Activated CD8-positive, alpha-beta T cell treated with anti-CD3 and anti-CD28 coated beads for 36 hours (primary cell): ENCODE results near the gene SLAMF7. TPM values are rescaled to one million over a fixed set of nuclear protein-coding genes. Genes with fewer than 3 reads are reported as not detected.
"Not testable (repeated sequence)": the region's sequence is repeated elsewhere in the genome, so short reads cannot be mapped to it uniquely, and the experiment has no call there.

ENCODE experiments used
- ATAC-seq: fragments of 200-7000 bp; cut with Tn5 transposase; one replicate; pipeline ENCODE4 v1.10.0; 2021; ENCODE audit warnings: mild to moderate bottlenecking, moderate library complexity
- CTCF ChIA-PET: fragments of 350-600 bp; sonication (Branson Sonifier 250); formaldehyde crosslinking; loops from one replicate; lab custom pipeline; 2021; ENCODE audit warnings: antibody characterized with exemption; lab: Charles Lee
- POLR2A ChIA-PET: fragments of 350-600 bp; sonication (Branson Sonifier 250); formaldehyde crosslinking; loops from one replicate; lab custom pipeline; 2021; ENCODE audit warnings: antibody characterized with exemption; lab: Charles Lee
- DNase-seq: peaks from one replicate; pipeline ENCODE4 v3.0.0-alpha.2; 2020
- H3K27ac Mint-ChIP-seq: one replicate; pipeline ENCODE4 v1.8.0; 2021; ENCODE audit warnings: mild to moderate bottlenecking, mixed read lengths
- H3K27me3 Mint-ChIP-seq: one replicate; pipeline ENCODE4 v1.8.0; 2021; ENCODE audit warnings: mixed read lengths
- H3K36me3 Mint-ChIP-seq: one replicate; pipeline ENCODE4 v1.8.0; 2021; ENCODE audit warnings: low read depth, mixed read lengths
- H3K4me1 Mint-ChIP-seq: one replicate; pipeline ENCODE4 v1.8.0; 2021; ENCODE audit warnings: low read depth, mixed read lengths
- H3K4me3 Mint-ChIP-seq: one replicate; pipeline ENCODE4 v1.8.0; 2021; ENCODE audit warnings: mild to moderate bottlenecking, moderate library complexity, mixed read lengths
- H3K9me3 Mint-ChIP-seq: one replicate; pipeline ENCODE4 v1.8.0; 2021; ENCODE audit warnings: mixed read lengths
- intact Hi-C: fragments of 100-400 bp; cut with micrococcal nuclease; formaldehyde crosslinking; loops from one replicate; pipeline ENCODE4 v1.10.0; 2022
- total RNA-seq, 2 experiments: library from RNA; stranded (reverse); gene quantifications; one replicate each; pipeline ENCODE4 v1.2.3, GENCODE V29; 2021
- TF ChIP-seq, protein P1 (sequence below): fragments of 200-600 bp; IDR thresholded peaks from one replicate; pipeline ENCODE4 v1.8.0; 2022; ENCODE audit warnings: antibody characterized with exemption, mild to moderate bottlenecking

The SLAMF7 gene
- total RNA-seq, 2 experiments from 2014 or later: 90.0 to 93.5 TPM

DNA sequence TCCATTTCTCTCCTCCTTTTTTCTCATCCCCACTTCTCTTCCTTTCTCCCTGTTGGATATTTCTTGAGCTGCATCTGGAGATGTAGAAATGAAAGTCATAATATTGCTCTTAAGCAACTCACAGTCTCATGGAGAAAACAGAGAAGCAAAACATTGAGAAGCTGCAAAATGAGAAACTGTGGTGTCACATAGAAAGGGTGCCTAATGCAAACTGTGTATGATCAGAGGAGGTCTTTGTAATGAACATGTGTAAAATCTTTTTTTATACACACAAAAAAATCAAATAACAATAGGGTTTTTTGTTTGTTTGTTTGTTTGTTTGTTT lies 11.8 kb upstream of the SLAMF7 start:
- H3K4me3 Mint-ChIP-seq: no peak overlapping the region
- POLR2A ChIA-PET: interaction anchor here (0.6 to 3.5 kb wide), 5 partner anchors 12 to 101 kb away, joined by 3 to 18 read pairs (median 4); no protein-coding TSS in a partner anchor
- H3K27me3 Mint-ChIP-seq: no peaks in the 10 kb centered on the region
- ATAC-seq (no peak), DNase-seq (no peak)
- H3K27ac Mint-ChIP-seq: no peak overlapping the region
- H3K36me3 Mint-ChIP-seq: peaks cover 7% of the 10 kb centered on the region
- peaks cover 35% of the 10 kb centered on the region for H3K4me1 Mint-ChIP-seq
- CTCF ChIA-PET: interaction anchor here (0.8 to 10.0 kb wide), 31 partner anchors 9 to 263 kb away, joined by 3 to 217 read pairs (median 7); partner anchors contain the start of genes CD48, ITLN1, ITLN2 and SLAMF7
- intact Hi-C loops: loop anchor here (2.0 to 5.0 kb wide), 2 partner anchors 104 to 225 kb away; partner anchors contain the start of gene ITLN2
- TF ChIP-seq, protein P1, sequence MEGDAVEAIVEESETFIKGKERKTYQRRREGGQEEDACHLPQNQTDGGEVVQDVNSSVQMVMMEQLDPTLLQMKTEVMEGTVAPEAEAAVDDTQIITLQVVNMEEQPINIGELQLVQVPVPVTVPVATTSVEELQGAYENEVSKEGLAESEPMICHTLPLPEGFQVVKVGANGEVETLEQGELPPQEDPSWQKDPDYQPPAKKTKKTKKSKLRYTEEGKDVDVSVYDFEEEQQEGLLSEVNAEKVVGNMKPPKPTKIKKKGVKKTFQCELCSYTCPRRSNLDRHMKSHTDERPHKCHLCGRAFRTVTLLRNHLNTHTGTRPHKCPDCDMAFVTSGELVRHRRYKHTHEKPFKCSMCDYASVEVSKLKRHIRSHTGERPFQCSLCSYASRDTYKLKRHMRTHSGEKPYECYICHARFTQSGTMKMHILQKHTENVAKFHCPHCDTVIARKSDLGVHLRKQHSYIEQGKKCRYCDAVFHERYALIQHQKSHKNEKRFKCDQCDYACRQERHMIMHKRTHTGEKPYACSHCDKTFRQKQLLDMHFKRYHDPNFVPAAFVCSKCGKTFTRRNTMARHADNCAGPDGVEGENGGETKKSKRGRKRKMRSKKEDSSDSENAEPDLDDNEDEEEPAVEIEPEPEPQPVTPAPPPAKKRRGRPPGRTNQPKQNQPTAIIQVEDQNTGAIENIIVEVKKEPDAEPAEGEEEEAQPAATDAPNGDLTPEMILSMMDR: no peak
- H3K9me3 Mint-ChIP-seq: peaks cover 10% of the 10 kb centered on the region

DNA sequence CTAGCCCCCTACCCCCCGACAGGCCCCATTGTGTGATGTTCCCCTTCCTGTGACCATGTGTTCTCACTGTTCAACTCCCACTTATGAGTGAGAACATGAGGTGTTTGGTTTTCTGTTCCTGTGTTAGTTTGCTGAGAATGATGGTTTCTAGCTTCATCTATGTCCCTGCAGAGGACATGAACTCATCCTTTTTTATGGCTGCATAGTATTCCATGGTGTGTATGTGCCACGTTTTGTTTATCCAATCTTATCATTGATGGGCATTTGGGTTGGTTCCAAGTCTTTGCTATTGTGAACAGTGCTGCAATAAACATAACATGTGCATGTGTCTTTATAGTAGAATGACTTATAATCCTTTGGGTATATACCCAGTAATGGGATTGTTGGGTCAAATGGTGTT lies 7.5 kb upstream of the SLAMF7 start:
- Mint-ChIP-seq H3K4me1 (peaks cover 43% of the 10 kb centered on the region), H3K9me3 (peaks cover 44% of the 10 kb centered on the region), H3K36me3 (peaks cover 42% of the 10 kb centered on the region)
- DNase-seq, CTCF ChIA-PET, ATAC-seq, H3K4me3 Mint-ChIP-seq, H3K27me3 Mint-ChIP-seq, intact Hi-C loops, H3K27ac Mint-ChIP-seq: not testable (repeated sequence)
- POLR2A ChIA-PET: interaction anchor here (2.0 kb wide), 1 partner anchor 9 kb away, joined by 4 read pairs; no protein-coding TSS in a partner anchor

DNA sequence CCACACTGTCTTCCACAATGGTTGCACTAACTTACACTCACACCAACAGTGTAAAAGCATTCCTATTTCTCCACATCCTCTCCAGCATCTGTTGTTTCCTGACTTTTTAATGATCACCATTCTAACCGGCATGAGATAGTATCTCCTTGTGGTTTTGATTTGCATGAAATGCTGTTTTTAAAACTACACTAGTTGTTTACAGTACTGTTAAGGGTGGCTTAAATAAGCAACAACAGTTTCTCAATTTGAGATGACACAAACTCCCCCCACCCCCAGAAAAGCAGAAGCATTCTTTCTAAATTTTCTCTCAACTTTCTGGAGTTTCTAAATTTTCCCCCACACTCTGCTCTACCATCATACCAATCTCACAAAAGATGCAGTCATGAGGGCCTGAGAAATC lies 7.1 kb upstream of the SLAMF7 start:
- Mint-ChIP-seq H3K4me3 (no peak overlapping the region), H3K27ac (peak overlapping the region; percentile 13), H3K4me1 (peaks cover 45% of the 10 kb centered on the region), H3K9me3 (peaks cover 48% of the 10 kb centered on the region), H3K36me3 (peaks cover 46% of the 10 kb centered on the region), H3K27me3 (no peaks in the 10 kb centered on the region)
- ATAC-seq (no peak), DNase-seq (no peak)
- TF ChIP-seq, protein P1: no peak
- ChIA-PET POLR2A (interaction anchor here (2.0 kb wide), 1 partner anchor 8 kb away, joined by 4 read pairs; no protein-coding TSS in a partner anchor), CTCF (interaction anchor here (1.5 to 2.2 kb wide), 2 partner anchors 36 to 57 kb away, joined by 4 to 19 read pairs; no protein-coding TSS in a partner anchor)
- intact Hi-C loops: no loop called here

DNA sequence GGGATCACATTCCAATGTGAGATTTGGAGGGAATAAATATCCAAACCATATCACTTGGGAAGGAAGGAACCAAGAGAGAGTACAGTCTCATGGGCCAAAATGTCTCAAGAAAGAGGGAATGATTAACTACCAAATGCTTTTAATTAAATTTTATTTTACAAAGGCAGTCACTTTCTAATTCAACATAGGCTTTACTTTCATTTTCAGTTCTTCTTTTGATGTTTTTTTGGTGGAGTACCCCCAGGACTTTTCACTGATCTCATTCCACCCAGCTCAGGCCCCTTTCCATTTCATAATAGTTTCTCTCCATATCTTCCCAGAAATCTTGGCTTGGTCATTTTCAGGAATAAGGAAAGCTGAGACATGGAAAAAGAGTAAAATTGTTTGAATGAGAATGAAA lies 5.1 kb upstream of the SLAMF7 start:
- peaks cover 60% of the 10 kb centered on the region for H3K4me1 Mint-ChIP-seq
- no peak for DNase-seq
- TF ChIP-seq, protein P1: no peak
- ChIA-PET CTCF (interaction anchor here (1.5 to 2.2 kb wide), 6 partner anchors 11 to 47 kb away, joined by 3 to 19 read pairs (median 8); no protein-coding TSS in a partner anchor), POLR2A (interaction anchor here (1.0 to 1.4 kb wide), 2 partner anchors 10 to 304 kb away, joined by 3 to 8 read pairs; no protein-coding TSS in a partner anchor)
- H3K27ac Mint-ChIP-seq: peak overlapping the region; percentile 79
- H3K4me3 Mint-ChIP-seq: peak overlapping the region; percentile 32
- intact Hi-C loops: no loop called here
- H3K9me3 Mint-ChIP-seq: peaks cover 56% of the 10 kb centered on the region
- H3K27me3 Mint-ChIP-seq: no peaks in the 10 kb centered on the region
- ATAC-seq: peak; percentile 40
- H3K36me3 Mint-ChIP-seq: peaks cover 57% of the 10 kb centered on the region

DNA sequence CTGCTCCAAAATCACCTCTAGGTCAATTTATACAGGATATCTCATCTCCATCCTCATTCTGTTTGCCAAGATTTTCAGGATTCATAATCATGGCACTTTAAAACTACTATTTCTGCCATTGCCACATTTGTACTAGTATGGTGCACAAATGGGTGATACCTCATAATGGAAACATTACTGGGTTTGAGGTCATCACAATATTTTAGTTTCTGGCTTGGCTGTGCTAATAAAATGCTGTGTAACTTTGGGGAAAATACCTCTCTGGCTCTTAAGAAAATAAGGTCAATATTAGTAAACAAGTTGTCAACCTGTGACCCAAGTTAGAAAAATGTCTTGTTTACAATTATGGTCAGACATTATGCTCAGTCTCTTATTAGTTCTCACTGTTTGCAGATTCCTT lies 4.7 kb upstream of the SLAMF7 start:
- Mint-ChIP-seq H3K27me3 (no peaks in the 10 kb centered on the region), H3K36me3 (peaks cover 57% of the 10 kb centered on the region), H3K9me3 (peaks cover 56% of the 10 kb centered on the region), H3K4me3 (peak overlapping the region; percentile 32), H3K4me1 (peaks cover 63% of the 10 kb centered on the region), H3K27ac (peak overlapping the region; percentile 79)
- ChIA-PET CTCF (interaction anchor here (1.5 to 2.2 kb wide), 6 partner anchors 10 to 47 kb away, joined by 3 to 19 read pairs (median 8); no protein-coding TSS in a partner anchor), POLR2A (no interaction called here)
- ATAC-seq: no peak
- intact Hi-C loops: no loop called here
- no peak for DNase-seq
- TF ChIP-seq, protein P1: no peak
